ENCODE data around the gene TM9SF2. TPM values are rescaled to one million over a fixed set of nuclear protein-coding genes. Genes with fewer than 3 reads are reported as not detected.

The TM9SF2 gene
- total RNA-seq, 1 experiment from 2014 or later = 229 TPM

Other genes with a start within 250 kb of the TM9SF2 start
- gene GPR18, start 243.1 kb upstream of the TM9SF2 start, total RNA-seq (2014; rRNA removed; shearing (Covaris generic)) = not detected in 2 replicates
- gene GPR183, start 194.1 kb upstream of the TM9SF2 start, total RNA-seq (2014; rRNA removed; shearing (Covaris generic)) = not detected in 2 replicates
- gene CLYBL, start 105.2 kb downstream of the TM9SF2 start, total RNA-seq (2014; rRNA removed; shearing (Covaris generic)) = 5.1 and 7.3 TPM in 2 replicates

Data from A172 (cell line).